ENCODE data around the gene PLXND1. TPM values are rescaled to one million over a fixed set of nuclear protein-coding genes. Genes with fewer than 3 reads are reported as not detected.

PLXND1 gene
- total RNA-seq, 4 donors from 2014 or later: 191 to 351 (median 205) TPM

DNA sequence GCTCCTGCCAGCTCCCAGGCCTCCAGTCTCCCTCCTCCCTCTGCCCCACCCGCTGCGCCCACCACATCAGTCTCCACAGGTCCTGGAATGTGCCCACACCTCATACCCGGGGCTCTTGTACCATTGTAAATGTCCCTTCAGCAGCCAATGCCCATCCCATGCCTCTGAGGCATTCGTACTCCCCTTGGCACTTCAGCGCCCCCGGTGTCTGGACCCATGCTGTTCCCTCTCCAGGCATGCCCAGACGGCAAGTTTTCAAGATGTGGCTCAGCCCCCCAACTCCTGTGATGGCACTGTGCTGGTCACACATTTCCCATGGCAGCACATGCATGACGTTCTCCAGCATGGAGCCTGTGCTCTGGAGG lies 13.3 kb downstream of the PLXND1 start:
- TF ChIP-seq, protein P1, sequence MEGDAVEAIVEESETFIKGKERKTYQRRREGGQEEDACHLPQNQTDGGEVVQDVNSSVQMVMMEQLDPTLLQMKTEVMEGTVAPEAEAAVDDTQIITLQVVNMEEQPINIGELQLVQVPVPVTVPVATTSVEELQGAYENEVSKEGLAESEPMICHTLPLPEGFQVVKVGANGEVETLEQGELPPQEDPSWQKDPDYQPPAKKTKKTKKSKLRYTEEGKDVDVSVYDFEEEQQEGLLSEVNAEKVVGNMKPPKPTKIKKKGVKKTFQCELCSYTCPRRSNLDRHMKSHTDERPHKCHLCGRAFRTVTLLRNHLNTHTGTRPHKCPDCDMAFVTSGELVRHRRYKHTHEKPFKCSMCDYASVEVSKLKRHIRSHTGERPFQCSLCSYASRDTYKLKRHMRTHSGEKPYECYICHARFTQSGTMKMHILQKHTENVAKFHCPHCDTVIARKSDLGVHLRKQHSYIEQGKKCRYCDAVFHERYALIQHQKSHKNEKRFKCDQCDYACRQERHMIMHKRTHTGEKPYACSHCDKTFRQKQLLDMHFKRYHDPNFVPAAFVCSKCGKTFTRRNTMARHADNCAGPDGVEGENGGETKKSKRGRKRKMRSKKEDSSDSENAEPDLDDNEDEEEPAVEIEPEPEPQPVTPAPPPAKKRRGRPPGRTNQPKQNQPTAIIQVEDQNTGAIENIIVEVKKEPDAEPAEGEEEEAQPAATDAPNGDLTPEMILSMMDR (IDR thresholded peaks at IDR 0.05; ENCODE audit: low read depth): no peak

DNA sequence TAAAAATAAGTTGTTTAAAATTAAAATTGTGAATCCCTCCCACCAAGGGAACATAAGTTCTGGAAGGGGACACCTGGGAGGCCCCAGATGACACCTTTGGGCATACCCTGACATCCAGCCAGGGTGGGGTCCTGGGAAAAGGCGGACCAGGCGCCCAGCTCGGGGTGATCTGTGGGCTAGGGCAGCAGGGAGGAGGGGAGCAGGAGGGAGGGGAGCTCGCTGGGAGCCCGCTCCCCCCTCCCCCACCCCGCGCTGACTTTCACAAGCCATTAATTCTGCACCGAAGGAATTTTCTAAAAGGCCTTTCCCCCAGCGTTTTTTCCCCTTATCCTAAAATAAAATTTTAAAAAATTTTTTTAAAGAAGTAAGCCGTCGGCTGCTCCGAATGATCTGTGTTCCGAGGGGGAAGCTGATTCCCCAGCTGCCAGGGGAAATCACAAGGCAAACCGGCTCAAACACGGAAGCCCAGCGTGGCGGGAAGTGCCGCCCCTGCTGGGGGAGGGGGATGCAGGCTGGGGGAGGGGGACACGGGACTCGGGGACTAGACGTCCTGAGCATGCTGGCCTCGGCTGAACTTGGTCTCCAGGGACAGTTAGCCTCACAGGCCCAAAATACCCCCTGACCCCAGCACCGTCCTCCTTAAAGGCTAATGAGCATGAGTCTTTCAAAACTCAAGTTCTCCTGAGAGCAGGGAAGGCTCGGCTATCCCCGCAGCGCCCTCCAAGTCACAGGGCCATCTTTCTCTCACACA lies 13.9 kb downstream of the PLXND1 start:
- TF ChIP-seq, protein P1 (IDR thresholded peaks at IDR 0.05; ENCODE audit: low read depth): no peak

DNA sequence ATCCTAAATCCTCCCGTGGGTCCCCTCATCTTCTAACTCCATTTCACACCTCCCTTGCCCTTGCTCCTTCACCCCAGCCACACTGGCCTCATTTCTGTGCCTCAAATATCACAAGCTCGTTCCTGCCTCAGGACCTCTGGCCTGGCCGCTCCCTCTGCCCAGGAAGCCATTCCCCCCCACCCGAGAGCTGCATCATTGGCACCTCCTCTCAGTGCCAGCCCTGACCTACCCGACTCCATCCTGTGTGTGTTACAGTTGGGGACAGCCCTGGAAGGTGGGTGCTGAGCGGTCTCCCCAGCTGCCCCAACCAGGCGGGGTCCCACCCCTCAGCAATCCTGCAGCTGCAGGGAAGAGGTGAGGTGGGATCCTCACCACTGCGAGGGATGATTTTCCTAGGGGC lies 14.5 kb downstream of the PLXND1 start:
- TF ChIP-seq, protein P1 (IDR thresholded peaks at IDR 0.05; ENCODE audit: low read depth): no peak

DNA sequence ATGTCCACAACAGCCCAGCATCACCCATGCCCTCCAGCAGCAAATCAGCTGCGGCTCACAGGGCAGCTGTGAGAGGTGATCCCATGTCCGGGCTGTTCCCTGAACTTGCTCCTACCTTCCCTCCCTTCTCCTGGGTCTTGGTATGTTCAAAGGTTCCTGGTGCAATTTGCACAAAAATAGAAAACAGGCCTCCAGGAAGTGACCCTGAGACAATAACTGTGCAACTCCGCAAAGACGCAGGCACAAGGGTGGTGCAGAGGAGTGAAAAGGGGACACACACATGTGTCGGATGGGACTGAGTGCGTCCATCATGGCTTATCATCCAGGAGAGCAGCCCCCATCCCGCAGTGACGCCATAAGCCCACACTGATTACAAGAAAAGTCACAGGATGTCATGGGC lies 16.3 kb downstream of the PLXND1 start:
- TF ChIP-seq, protein P1 (IDR thresholded peaks at IDR 0.05; ENCODE audit: low read depth): no peak

DNA sequence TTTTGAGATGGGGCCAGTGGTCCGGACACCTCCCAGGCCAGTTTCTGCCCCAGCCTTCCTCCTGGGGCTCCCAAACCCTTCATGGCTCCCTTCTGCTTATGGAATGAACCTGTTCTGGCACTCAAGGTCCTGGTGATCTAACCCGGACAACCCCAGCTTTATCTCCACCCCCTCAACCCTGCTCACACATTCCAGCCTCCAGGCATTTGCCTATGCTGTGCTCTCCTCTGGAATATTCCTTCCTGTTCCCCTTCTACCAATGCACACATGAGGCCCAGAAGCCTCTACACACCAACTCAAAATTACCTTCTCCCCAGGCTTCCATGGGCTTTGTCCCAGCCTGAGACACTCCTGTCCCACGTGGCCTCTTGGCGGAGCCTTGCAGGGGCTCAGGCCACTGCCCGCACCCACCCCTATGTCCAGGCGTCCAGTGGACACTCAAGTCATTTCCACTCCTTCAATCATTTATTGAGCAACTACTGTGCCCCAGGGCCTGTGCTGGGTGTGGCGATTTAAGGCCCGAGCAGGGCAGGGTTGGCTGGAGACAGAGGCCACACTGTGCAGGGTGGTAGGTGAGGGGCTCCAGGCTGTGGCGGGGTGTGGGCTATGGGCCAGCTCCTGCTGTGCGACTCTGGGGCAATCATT lies 18.8 kb downstream of the PLXND1 start:
- TF ChIP-seq, protein P1 (IDR thresholded peaks at IDR 0.05; ENCODE audit: low read depth): no peak

DNA sequence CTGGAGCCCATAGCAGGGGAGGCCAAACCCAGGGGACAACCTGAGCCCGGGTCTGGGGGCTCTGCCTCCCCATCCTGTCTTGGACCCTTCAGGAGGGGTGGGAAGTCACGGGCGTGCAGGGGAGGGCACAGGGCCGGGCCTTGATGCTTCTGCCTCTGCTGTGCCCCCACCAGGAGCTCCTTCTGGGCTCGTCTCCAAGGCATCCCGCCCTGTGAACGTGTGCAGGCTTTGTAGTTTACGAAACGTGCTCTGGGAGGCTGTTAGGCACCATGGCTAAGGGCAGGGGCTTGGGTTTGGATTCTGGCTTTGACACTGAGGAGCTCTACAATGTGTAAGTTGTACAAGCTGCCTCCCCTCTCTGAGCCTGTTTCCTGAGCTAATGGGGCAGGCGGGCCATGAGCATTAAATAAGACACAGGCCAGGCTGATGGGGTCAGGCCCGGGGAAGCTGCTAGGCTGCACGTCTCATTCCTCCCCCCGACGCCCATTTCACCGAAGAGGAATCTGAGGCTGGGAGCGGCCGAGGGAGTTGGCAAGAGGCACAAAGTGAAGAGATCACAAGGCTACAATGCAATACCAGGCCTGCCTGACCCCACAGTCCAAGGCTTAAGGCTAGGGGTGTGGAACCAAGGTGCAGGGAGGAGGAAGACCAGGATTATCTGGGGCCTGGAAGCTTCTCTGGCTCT lies 19.6 kb downstream of the PLXND1 start:
- TF ChIP-seq, protein P1 (IDR thresholded peaks at IDR 0.05; ENCODE audit: low read depth): no peak
